Measurements from ENCODE around the gene TTC38. TPM values are rescaled to one million over a fixed set of nuclear protein-coding genes. Genes with fewer than 3 reads are reported as not detected.

The TTC38 gene
- total RNA-seq, 5 donors from 2014 or later (not counting 1 experiment from before 2014, with no cell fraction given) = 6.8 to 21.6 (median 9.5) TPM

DNA sequence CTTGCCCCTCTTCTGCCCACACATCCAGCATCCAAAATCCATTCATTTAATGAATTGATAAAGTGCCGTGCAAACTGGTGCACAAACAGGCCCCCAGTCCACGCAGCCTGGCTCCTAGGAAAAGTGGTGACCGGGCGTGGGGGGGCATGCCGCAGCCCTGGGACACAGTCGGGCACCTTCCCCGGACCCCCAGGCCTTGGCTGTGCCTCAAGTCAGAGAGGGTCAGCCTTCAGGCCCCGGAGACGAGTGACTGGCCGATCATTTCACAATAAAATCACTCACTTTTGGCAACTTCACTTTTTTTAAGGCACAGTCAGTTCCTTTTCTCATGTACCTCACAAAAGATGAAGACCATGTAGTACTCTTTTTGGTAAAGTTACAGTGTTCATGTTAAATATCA lies 25.7 kb upstream of the TTC38 start:
- H3K4me1 Mint-ChIP-seq = peaks cover 22 to 23% (median 23%) of the 10 kb centered on the region in 3 donors
- CTCF ChIA-PET = no interaction called here

DNA sequence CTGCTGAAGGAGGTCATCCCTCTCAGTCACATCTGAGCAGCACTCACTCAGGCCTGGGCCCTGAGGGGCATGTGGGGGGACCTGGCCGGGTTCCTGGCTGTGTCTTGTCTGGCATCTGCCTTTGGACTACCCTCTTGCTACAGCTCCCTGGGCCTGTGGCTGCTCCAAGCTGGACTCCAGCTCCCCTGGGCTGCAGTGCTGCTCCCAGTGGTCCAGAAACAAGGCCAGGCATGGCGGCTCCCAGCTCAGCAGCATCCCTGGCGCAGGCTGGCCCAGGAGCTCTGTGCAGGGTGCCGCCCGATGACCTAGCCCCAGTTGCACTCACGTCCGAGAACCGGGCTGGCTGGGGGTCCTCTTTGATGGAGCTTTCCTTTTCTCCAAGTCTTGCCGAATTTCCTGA lies 23.0 kb upstream of the TTC38 start:
- ChIA-PET CTCF (no interaction called here), POLR2A (no interaction called here)
- no peak overlapping the region for H3K27ac ChIP-seq (ENCODE audit: low read length)
- H3K4me3 Mint-ChIP-seq = no peak overlapping the region
- 97% methylated on average over 9 of the region's 9 CpGs for WGBS (ENCODE audit: insufficient coverage)
- peaks cover 9 to 29% of the 10 kb centered on the region in 2 experiments for H3K4me1 ChIP-seq (ENCODE audit: control insufficient read depth in 1 of 2, extremely low read depth in 1 of 2, insufficient read depth in 2 of 2, low read length in 2 of 2)
- DNase-seq = no peak
- H3K9me3 ChIP-seq = no peaks in the 10 kb centered on the region
- H3K27ac Mint-ChIP-seq = no peak overlapping the region
- H3K36me3 ChIP-seq (ENCODE audit: control insufficient read depth in 2 of 2, extremely low read depth in 1 of 2, insufficient read depth in 1 of 2, low read length in 1 of 2) = peaks cover 6 to 26% of the 10 kb centered on the region in 2 donors
- ATAC-seq (replicated peaks in 1 of 4) = no peak
- no peak overlapping the region for H3K4me3 ChIP-seq (ENCODE audit: control insufficient read depth in 1 of 2, extremely low read depth in 1 of 2, low read length in 1 of 2)
- peaks cover 9% of the 10 kb centered on the region for H3K36me3 Mint-ChIP-seq
- peaks cover 22 to 30% (median 24%) of the 10 kb centered on the region in 3 donors for H3K4me1 Mint-ChIP-seq
- H3K27me3 ChIP-seq (replicated peaks in 1 of 2; ENCODE audit: control insufficient read depth in 2 of 2, extremely low read depth in 1 of 2, insufficient read depth in 2 of 2, low read length in 1 of 2) = no peaks in the 10 kb centered on the region
- H3K27me3 Mint-ChIP-seq = no peaks in the 10 kb centered on the region
- no peaks in the 10 kb centered on the region for H3K9me3 Mint-ChIP-seq

More for the DNA sequence above, 25.7 kb upstream of the TTC38 start:
- no peak for DNase-seq
- no peaks in the 10 kb centered on the region for H3K9me3 Mint-ChIP-seq
- no peaks in the 10 kb centered on the region for H3K27me3 Mint-ChIP-seq
- Histone ChIP-seq H3K36me3 (ENCODE audit: control insufficient read depth in 2 of 2, extremely low read depth in 1 of 2, insufficient read depth in 1 of 2, low read length in 1 of 2) (peaks cover 6 to 23% of the 10 kb centered on the region in 2 donors), H3K27me3 (replicated peaks in 1 of 2; ENCODE audit: control insufficient read depth in 2 of 2, extremely low read depth in 1 of 2, insufficient read depth in 2 of 2, low read length in 1 of 2) (no peaks in the 10 kb centered on the region), H3K27ac (ENCODE audit: low read length) (no peak overlapping the region), H3K9me3 (no peaks in the 10 kb centered on the region), H3K4me3 (ENCODE audit: control insufficient read depth in 1 of 2, extremely low read depth in 1 of 2, low read length in 1 of 2) (no peak overlapping the region), H3K4me1 (ENCODE audit: control insufficient read depth in 1 of 2, extremely low read depth in 1 of 2, insufficient read depth in 2 of 2, low read length in 2 of 2) (peaks cover 14 to 22% of the 10 kb centered on the region in 2 experiments)
- 97% methylated on average over 9 of the region's 10 CpGs for WGBS (ENCODE audit: insufficient coverage)
- no peak for ATAC-seq (replicated peaks in 1 of 4)
- peaks cover 17% of the 10 kb centered on the region for H3K36me3 Mint-ChIP-seq
- no peak overlapping the region for H3K27ac Mint-ChIP-seq
- H3K4me3 Mint-ChIP-seq = no peak overlapping the region
- POLR2A ChIA-PET = no interaction called here

DNA sequence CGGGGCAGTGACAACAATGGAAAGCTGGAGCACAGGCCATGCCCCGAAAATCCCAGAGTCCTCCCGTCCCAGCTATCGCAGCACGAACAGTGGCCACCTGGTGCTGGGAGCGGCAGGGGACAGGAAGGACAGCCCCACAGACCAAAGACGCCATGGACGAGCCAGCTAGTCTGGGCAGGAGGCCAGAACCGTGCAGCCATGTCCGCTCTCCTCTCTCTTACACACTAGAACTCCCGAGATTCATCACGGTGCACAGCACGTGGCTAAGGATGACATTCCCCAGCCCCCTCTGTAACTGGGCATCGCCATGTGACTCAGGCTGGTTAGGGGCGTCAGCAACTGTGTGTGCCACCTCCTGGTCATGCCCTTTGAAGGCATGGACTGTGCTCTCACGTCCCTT lies 22.3 kb upstream of the TTC38 start:
- CTCF ChIA-PET = no interaction called here
- Mint-ChIP-seq H3K4me1 (peaks cover 15 to 23% (median 17%) of the 10 kb centered on the region in 3 donors), H3K27ac (no peak overlapping the region), H3K36me3 (peaks cover 9% of the 10 kb centered on the region), H3K9me3 (no peaks in the 10 kb centered on the region), H3K27me3 (no peaks in the 10 kb centered on the region), H3K4me3 (no peak overlapping the region)
- Histone ChIP-seq H3K27me3 (replicated peaks in 1 of 2; ENCODE audit: control insufficient read depth in 2 of 2, extremely low read depth in 1 of 2, insufficient read depth in 2 of 2, low read length in 1 of 2) (no peaks in the 10 kb centered on the region), H3K27ac (ENCODE audit: low read length) (no peak overlapping the region), H3K9me3 (no peaks in the 10 kb centered on the region), H3K4me1 (ENCODE audit: control insufficient read depth in 1 of 2, extremely low read depth in 1 of 2, insufficient read depth in 2 of 2, low read length in 2 of 2) (peaks cover 2 to 22% of the 10 kb centered on the region in 2 experiments), H3K4me3 (ENCODE audit: control insufficient read depth in 1 of 2, extremely low read depth in 1 of 2, low read length in 1 of 2) (no peak overlapping the region), H3K36me3 (ENCODE audit: control insufficient read depth in 2 of 2, extremely low read depth in 1 of 2, insufficient read depth in 1 of 2, low read length in 1 of 2) (peaks cover 6 to 26% of the 10 kb centered on the region in 2 donors)
- POLR2A ChIA-PET = no interaction called here
- DNase-seq (no peak), ATAC-seq (replicated peaks in 1 of 4) (no peak)
- WGBS (ENCODE audit: insufficient coverage) = 96% methylated on average over 13 of the region's 16 CpGs

- Mint-ChIP-seq H3K27ac (no peak overlapping the region), H3K36me3 (peaks cover 9% of the 10 kb centered on the region), H3K4me1 (peaks cover 13 to 28% (median 14%) of the 10 kb centered on the region in 3 donors), H3K9me3 (no peaks in the 10 kb centered on the region), H3K4me3 (no peak overlapping the region), H3K27me3 (no peaks in the 10 kb centered on the region)
- Histone ChIP-seq H3K4me1 (ENCODE audit: control insufficient read depth in 1 of 2, extremely low read depth in 1 of 2, insufficient read depth in 2 of 2, low read length in 2 of 2) (peaks cover under 1 to 24% of the 10 kb centered on the region in 2 experiments), H3K36me3 (ENCODE audit: control insufficient read depth in 2 of 2, extremely low read depth in 1 of 2, insufficient read depth in 1 of 2, low read length in 1 of 2) (peaks cover 6 to 26% of the 10 kb centered on the region in 2 donors), H3K9me3 (no peaks in the 10 kb centered on the region), H3K27me3 (replicated peaks in 1 of 2; ENCODE audit: control insufficient read depth in 2 of 2, extremely low read depth in 1 of 2, insufficient read depth in 2 of 2, low read length in 1 of 2) (no peaks in the 10 kb centered on the region), H3K4me3 (ENCODE audit: control insufficient read depth in 1 of 2, extremely low read depth in 1 of 2, low read length in 1 of 2) (no peak overlapping the region), H3K27ac (ENCODE audit: low read length) (no peak overlapping the region)
- POLR2A ChIA-PET = no interaction called here
- ATAC-seq (replicated peaks in 1 of 4) (no peak), DNase-seq (no peak)
- CTCF ChIA-PET = no interaction called here
- 97% methylated on average over 8 of the region's 10 CpGs for WGBS (ENCODE audit: insufficient coverage)
Observed at GRCh38 chr22:46246178-46246577, 21.6 kb upstream of the TTC38 start.

- ChIA-PET CTCF (no interaction called here), POLR2A (no interaction called here)
- no peaks in the 10 kb centered on the region for H3K9me3 Mint-ChIP-seq
- no peaks in the 10 kb centered on the region for H3K27me3 ChIP-seq (replicated peaks in 1 of 2; ENCODE audit: control insufficient read depth in 2 of 2, extremely low read depth in 1 of 2, insufficient read depth in 2 of 2, low read length in 1 of 2)
- H3K27ac ChIP-seq (ENCODE audit: low read length) = no peak overlapping the region
- no peak overlapping the region for H3K27ac Mint-ChIP-seq
- 100% methylated on average over 2 of the region's 2 CpGs for WGBS (ENCODE audit: insufficient coverage)
- H3K4me3 ChIP-seq (ENCODE audit: control insufficient read depth in 1 of 2, extremely low read depth in 1 of 2, low read length in 1 of 2) = no peak overlapping the region
- DNase-seq (no peak), ATAC-seq (replicated peaks in 1 of 4) (no peak)
- peaks cover 6 to 26% of the 10 kb centered on the region in 2 donors for H3K36me3 ChIP-seq (ENCODE audit: control insufficient read depth in 2 of 2, extremely low read depth in 1 of 2, insufficient read depth in 1 of 2, low read length in 1 of 2)
- H3K4me1 ChIP-seq (ENCODE audit: control insufficient read depth in 1 of 2, extremely low read depth in 1 of 2, insufficient read depth in 2 of 2, low read length in 2 of 2) = peaks cover 2 to 26% of the 10 kb centered on the region in 2 experiments
- H3K36me3 Mint-ChIP-seq = peaks cover 9% of the 10 kb centered on the region
- no peaks in the 10 kb centered on the region for H3K27me3 Mint-ChIP-seq
- peaks cover 24 to 36% (median 24%) of the 10 kb centered on the region in 3 donors for H3K4me1 Mint-ChIP-seq
- no peak overlapping the region for H3K4me3 Mint-ChIP-seq
- H3K9me3 ChIP-seq = no peaks in the 10 kb centered on the region
Observed at GRCh38 chr22:46247443-46247975, 20.3 kb upstream of the TTC38 start.

DNA sequence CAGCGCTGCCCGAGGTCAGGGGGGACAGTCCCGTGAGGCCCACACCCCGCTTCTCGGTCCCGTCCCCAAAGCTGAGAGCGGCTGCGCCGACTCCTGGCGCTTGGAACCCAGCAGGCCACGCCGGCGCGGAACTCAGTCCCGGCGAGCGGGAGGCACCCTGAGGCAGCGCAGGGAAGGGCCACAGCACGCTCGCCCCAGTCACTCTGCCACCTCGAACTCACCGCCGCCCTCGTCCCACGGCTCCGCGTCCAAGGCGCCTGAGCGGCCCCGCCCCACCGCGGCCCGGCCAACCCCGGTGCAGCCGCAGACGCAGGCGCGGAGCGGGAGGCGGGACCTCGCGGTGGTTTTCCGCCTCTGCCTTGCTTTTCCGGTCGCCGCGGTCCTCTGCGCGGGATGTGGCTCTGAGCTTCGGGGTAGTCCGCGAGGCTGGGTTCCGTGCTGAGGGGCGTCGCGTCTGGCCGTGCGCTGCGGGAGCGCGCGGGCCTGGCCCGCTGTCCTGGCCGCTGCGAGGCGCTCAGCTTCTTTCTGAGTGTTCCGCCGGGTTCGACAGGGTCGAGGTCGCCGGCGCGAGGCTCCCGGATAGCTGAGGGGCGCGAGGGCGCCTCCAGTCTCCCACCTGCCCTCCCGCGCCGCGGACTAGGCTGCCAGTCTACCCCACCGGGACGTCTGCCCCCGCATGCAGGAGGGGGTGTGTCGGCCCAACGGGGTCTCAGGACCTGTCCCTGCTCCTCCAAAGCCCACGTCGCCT lies 17.6 kb upstream of the TTC38 start, which contains the start of gene CDPF1:
Gene CDPF1, minus strand, starts transcription at position 259 of the 748 bp plus-strand sequence. CDS start 2,009 bp downstream, outside the sequence.
- Histone ChIP-seq H3K4me1 (ENCODE audit: control insufficient read depth in 1 of 2, extremely low read depth in 1 of 2, insufficient read depth in 2 of 2, low read length in 2 of 2) (peaks cover 2 to 26% of the 10 kb centered on the region in 2 experiments), H3K9me3 (no peaks in the 10 kb centered on the region), H3K4me3 (ENCODE audit: control insufficient read depth in 1 of 2, extremely low read depth in 1 of 2, low read length in 1 of 2) (peak within 1 kb of the TSS; percentile 76 to 80), H3K27ac (ENCODE audit: low read length) (peak within 1 kb of the TSS; percentile 52), H3K27me3 (replicated peaks in 1 of 2; ENCODE audit: control insufficient read depth in 2 of 2, extremely low read depth in 1 of 2, insufficient read depth in 2 of 2, low read length in 1 of 2) (no peaks in the 10 kb centered on the region), H3K36me3 (ENCODE audit: control insufficient read depth in 2 of 2, extremely low read depth in 1 of 2, insufficient read depth in 1 of 2, low read length in 1 of 2) (peaks cover 0 to 7% of the 10 kb centered on the region in 2 donors)
- ChIA-PET POLR2A (interaction anchor here in 1 of 2 donors (1.0 kb wide), 1 partner anchor 18 kb away, joined by 11 read pairs; the partner anchor contains the start of gene TTC38), CTCF (interaction anchor here in 1 of 2 donors (1.0 kb wide), 1 partner anchor 17 kb away, joined by 3 read pairs; the partner anchor contains the start of gene TTC38)
- under 1% methylated on average over 87 of the region's 89 CpGs for WGBS (ENCODE audit: insufficient coverage)
- Mint-ChIP-seq H3K4me3 (peak within 1 kb of the TSS; percentile 81 to 84 (median 83)), H3K27me3 (no peaks in the 10 kb centered on the region), H3K9me3 (no peaks in the 10 kb centered on the region), H3K27ac (peak within 1 kb of the TSS; percentile 86 to 87), H3K4me1 (peaks cover 25 to 36% (median 29%) of the 10 kb centered on the region in 3 donors), H3K36me3 (no peaks in the 10 kb centered on the region)
- ATAC-seq (replicated peaks in 1 of 4) = peak; percentile 94 to 96 (median 96)
- DNase-seq = peak; percentile 76 to 95 (median 86)
